GM19467 (cell line): ENCODE results near the gene IL17RE.
"Not testable (repeated sequence)": the region's sequence is repeated elsewhere in the genome, so short reads cannot be mapped to it uniquely, and the experiment has no call there.

ENCODE experiments used
- ATAC-seq: cut with Tn5 transposase; IDR thresholded peaks from one replicate; pipeline ENCODE4 v1.9.1; 2021; ENCODE audit warnings: mild to moderate bottlenecking, moderate library complexity; ENCODE audit not compliant: unreplicated experiment

Gene IL17RE

GRCh38 chr3:9878700-9879099 lies 23.9 kb upstream of the IL17RE start:
- ATAC-seq, result no peak

GRCh38 chr3:9879830-9880549 lies 22.7 kb upstream of the IL17RE start, which contains the start of gene CIDEC:
CIDEC (minus strand) TSS chr3:9880253; CDS start chr3:9878486, 1,767 bp downstream.
- ATAC-seq, result no peak

GRCh38 chr3:9881441-9881840 lies 21.2 kb upstream of the IL17RE start:
- ATAC-seq, result no peak

- ATAC-seq, result no peak
These were observed 18.7 kb upstream of the IL17RE start for GRCh38 chr3:9883706-9884554.

- ATAC-seq, result no peak
These were observed 18.0 kb upstream of the IL17RE start for GRCh38 chr3:9884555-9885165.

GRCh38 chr3:9886328-9886727 lies 16.3 kb upstream of the IL17RE start:
- no peak for ATAC-seq

GRCh38 chr3:9887480-9887879 lies 15.2 kb upstream of the IL17RE start:
- no peak for ATAC-seq

- ATAC-seq, result no peak
These were observed 14.1 kb upstream of the IL17RE start for GRCh38 chr3:9888540-9888939.

- no peak for ATAC-seq
These were observed 13.2 kb upstream of the IL17RE start for GRCh38 chr3:9889405-9889804.

- ATAC-seq, result peak; percentile 74
These were observed 12.2 kb upstream of the IL17RE start, which contains the start of gene JAGN1 for GRCh38 chr3:9890249-9891071. JAGN1 (plus strand) TSS chr3:9890610; CDS start chr3:9890723, 113 bp downstream.

- ATAC-seq, result no peak
These were observed 11.5 kb upstream of the IL17RE start for GRCh38 chr3:9891072-9891622.

- no peak for ATAC-seq
These were observed 8.9 kb upstream of the IL17RE start for GRCh38 chr3:9893739-9894138.

- not testable (repeated sequence) for ATAC-seq
These were observed 6.9 kb upstream of the IL17RE start for GRCh38 chr3:9895715-9896114.

- not testable (repeated sequence) for ATAC-seq
These were observed 5.8 kb upstream of the IL17RE start for GRCh38 chr3:9896755-9897407.

GRCh38 chr3:9897408-9898372 lies 5.0 kb upstream of the IL17RE start:
- peak; percentile 57 for ATAC-seq

- ATAC-seq, result no peak
These were observed 4.0 kb upstream of the IL17RE start for GRCh38 chr3:9898467-9899241.

GRCh38 chr3:9899289-9899791 lies 3.3 kb upstream of the IL17RE start:
- ATAC-seq, result no peak

- not testable (repeated sequence) for ATAC-seq
These were observed 1.7 kb upstream of the IL17RE start for GRCh38 chr3:9900965-9901415.
